ENCODE data around the gene DPP6.

The DPP6 gene

DNA sequence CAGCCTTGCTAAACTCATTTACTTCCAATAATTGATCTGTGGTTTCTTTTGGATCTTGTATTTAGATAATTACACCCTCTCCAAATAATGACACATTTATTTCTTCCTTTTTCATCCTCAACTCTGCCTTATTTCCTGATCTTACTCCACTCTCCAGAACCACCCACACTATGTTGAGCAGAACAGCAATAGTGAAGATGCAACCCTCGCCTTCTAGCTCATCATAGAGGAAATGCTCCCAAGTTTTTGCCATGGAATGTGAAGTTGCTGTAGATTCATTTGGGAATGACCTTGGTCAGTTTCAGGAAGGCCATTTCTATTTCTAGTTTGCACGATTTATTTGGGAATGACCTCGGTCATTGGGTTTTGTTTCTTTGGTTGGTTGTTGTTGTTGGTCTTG lies 636.8 kb downstream of the DPP6 start:
- no peak for DNase-seq (ENCODE audit: extremely low read depth, low read depth)
- TF ChIP-seq, protein P1, sequence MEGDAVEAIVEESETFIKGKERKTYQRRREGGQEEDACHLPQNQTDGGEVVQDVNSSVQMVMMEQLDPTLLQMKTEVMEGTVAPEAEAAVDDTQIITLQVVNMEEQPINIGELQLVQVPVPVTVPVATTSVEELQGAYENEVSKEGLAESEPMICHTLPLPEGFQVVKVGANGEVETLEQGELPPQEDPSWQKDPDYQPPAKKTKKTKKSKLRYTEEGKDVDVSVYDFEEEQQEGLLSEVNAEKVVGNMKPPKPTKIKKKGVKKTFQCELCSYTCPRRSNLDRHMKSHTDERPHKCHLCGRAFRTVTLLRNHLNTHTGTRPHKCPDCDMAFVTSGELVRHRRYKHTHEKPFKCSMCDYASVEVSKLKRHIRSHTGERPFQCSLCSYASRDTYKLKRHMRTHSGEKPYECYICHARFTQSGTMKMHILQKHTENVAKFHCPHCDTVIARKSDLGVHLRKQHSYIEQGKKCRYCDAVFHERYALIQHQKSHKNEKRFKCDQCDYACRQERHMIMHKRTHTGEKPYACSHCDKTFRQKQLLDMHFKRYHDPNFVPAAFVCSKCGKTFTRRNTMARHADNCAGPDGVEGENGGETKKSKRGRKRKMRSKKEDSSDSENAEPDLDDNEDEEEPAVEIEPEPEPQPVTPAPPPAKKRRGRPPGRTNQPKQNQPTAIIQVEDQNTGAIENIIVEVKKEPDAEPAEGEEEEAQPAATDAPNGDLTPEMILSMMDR (IDR thresholded peaks at IDR 0.05; ENCODE audit: low read depth, low read length, missing control alignments): no peak
- H3K4me3 ChIP-seq (replicated peaks; ENCODE audit: low read depth, low read length): no peak overlapping the region

DNA sequence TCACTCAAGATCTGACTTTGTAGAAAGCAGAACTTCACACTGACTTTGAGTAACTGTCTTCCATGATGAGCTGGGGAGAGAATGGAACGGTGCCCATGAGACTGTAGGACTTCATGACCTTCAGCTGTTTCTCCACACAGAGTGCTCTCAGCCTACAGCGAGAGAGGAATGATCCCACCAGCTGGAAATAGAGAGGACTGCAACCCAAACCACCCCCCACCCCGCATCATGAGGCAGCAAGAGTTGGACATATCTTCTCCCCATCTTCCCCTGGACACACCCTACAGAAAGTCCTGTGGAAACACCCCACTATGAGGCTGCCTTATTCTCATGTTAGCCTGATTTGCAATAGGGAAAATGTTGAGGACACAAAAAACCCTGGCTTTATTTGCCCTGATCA lies 638.2 kb downstream of the DPP6 start:
- no peak for DNase-seq (ENCODE audit: extremely low read depth, low read depth)

DNA sequence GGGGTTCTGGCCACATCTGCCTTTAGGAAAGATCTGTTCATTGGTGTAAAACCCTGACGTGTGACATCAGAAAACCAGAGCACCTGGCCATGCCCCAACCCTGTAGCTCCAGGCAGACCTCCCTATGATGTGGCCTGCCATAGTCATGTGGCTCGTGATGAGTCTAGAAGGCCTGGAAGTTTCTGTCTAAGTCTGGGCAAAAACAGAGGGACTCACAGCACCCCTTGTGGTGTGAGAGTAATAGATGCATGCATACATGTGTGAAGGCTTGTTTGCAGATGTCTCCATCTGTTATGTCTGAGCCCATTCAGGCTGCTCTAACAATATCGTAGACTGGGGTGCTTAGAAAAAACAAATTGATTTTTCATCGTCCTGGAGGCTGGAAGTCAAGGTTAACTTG lies 641.5 kb downstream of the DPP6 start:
- H3K4me3 ChIP-seq (replicated peaks; ENCODE audit: low read depth, low read length): no peak overlapping the region
- TF ChIP-seq, protein P1 (IDR thresholded peaks at IDR 0.05; ENCODE audit: low read depth, low read length, missing control alignments): no peak
- no peak for DNase-seq (ENCODE audit: extremely low read depth, low read depth)

More for the DNA sequence above, 638.2 kb downstream of the DPP6 start:
- no peak overlapping the region for H3K4me3 ChIP-seq (replicated peaks; ENCODE audit: low read depth, low read length)
- TF ChIP-seq, protein P1 (IDR thresholded peaks at IDR 0.05; ENCODE audit: low read depth, low read length, missing control alignments): no peak

DNA sequence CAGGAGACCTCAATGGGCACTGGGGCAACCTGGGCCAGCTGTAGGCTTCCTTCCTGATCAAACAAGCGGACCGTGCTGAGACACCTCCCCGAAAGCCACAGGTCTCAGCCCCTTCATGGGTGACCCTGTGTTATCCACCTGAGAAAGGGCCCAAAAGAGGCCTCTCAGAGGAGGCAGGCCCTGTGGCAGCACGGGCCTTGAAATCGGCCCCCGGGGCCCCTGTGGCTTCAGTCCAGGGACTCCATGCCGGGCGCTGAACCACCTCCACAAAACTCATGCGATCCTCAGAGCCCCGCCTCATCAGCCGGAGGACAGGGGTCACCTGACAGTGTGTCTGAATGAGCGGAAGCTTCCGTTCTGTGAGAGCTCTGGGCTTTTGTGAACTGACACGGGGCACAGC lies 643.6 kb downstream of the DPP6 start:
- TF ChIP-seq, protein P1 (IDR thresholded peaks at IDR 0.05; ENCODE audit: low read depth, low read length, missing control alignments): no peak
- DNase-seq (ENCODE audit: extremely low read depth, low read depth): no peak
- no peak overlapping the region for H3K4me3 ChIP-seq (replicated peaks; ENCODE audit: low read depth, low read length)

DNA sequence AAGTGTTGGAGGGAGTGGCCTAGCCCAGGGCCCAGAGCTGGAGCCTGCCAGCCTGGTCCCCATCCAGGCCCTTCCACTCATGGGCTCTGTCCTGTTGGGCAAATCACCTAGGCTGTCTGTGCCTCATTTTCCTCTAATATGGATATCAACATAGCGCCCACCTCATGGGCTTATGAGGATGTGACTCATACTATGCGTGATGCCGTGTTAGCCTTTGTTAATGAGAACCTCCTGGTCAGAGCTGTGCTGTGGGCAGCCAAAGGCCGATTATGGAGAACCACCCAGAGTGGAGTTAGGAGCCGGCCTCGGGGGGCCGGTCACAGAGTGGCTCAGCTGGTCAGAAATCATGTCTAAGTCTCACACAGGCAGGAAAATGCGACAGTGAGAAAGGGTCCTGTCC lies 644.4 kb downstream of the DPP6 start:
- no peak for DNase-seq (ENCODE audit: extremely low read depth, low read depth)
- TF ChIP-seq, protein P1 (IDR thresholded peaks at IDR 0.05; ENCODE audit: low read depth, low read length, missing control alignments): no peak
- no peak overlapping the region for H3K4me3 ChIP-seq (replicated peaks; ENCODE audit: low read depth, low read length)

DNA sequence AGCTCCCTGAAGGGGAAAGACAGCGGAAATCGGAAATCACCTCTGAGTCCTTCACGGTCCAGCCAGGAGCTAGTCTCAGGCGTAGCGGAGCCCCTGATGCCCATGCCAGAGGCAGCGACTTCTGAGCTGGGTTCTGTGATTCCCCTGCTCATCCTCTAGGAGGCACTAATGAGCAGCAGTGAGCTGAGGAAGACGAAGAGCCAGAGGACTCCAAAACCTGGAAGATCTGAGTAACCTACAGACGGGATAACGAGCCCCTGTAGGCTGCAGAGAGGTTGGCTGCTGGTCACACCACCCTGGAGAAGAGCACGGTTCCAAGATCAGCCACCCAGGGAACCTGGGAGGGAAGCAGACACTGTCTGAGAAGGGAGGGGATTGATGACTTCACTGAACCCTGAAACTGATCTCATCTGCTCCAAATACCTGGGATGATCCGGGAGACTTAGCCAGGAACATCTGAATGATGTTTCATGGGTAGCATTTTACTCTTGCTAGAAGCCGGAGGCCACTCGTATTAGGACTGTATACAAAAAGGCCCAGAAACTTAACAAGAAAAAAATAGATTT lies 646.6 kb downstream of the DPP6 start:
- DNase-seq (ENCODE audit: extremely low read depth, low read depth): no peak
- TF ChIP-seq, protein P1 (IDR thresholded peaks at IDR 0.05; ENCODE audit: low read depth, low read length, missing control alignments): no peak
- no peak overlapping the region for H3K4me3 ChIP-seq (replicated peaks; ENCODE audit: low read depth, low read length)

DNA sequence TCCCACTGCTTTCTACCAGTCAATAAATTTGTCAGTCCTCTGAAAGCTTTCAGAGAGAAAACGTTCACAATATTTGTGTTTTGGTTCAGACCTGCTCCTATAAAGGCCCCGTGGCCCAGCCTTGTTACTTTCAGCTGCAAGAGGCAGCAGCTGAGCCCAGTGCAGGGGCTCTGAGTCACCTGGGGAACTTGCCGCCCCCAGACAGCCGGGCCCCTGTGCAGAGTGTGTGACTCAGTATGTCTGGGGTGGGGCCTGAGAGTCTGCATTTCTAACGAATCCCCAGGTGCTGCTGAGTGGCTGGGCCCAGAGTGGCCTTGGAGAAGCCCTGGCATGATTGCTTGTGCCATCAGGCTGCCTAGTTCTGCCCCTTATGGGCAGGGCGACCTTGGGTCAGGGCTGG lies 647.2 kb downstream of the DPP6 start:
- no peak overlapping the region for H3K4me3 ChIP-seq (replicated peaks; ENCODE audit: low read depth, low read length)
- TF ChIP-seq, protein P1 (IDR thresholded peaks at IDR 0.05; ENCODE audit: low read depth, low read length, missing control alignments): no peak
- no peak for DNase-seq (ENCODE audit: extremely low read depth, low read depth)
